Body of pancreas (tissue), 4 donors: ENCODE measurements around the gene ASAP2.

Source experiments
- CTCF ChIP-seq, 7 experiments: fragments of 450-650 bp in 4 of 7; fragments of 200-600 bp in 3 of 7; sonication (generic) in 3 of 7; IDR thresholded peaks; one replicate each; pipeline ENCODE4 v1.5.1; 2016 to 2019; ENCODE audit warnings: antibody characterized with exemption in 7 of 7
- POLR2A ChIP-seq, 3 donors: fragments of 450-650 bp; IDR thresholded peaks; one replicate each; pipeline ENCODE4 v1.6.1; 2016; ENCODE audit warnings: antibody characterized with exemption in 3 of 3, mild to moderate bottlenecking in 2 of 3

DNA sequence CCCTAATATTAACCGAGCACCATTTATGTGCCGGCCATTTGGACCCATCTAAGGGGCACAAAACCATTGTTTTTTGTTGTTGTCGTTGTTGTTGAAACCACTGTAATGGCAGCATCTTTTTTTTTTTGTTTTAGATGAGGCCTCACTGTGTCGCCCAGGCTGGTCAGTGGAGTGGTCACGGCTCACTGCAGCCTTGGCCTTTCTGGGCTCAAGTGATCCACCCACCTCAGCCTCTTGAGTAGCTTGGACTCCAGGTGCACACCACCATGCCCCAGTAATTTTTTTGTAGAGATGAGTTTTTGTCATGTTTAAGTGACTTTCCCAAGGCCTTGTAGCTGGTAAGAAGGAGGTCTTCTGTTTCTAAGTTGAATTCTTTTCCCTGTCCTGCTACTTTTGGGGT is 33.0 kb downstream of the ASAP2 start:
- TF ChIP-seq CTCF (IDR thresholded peaks at IDR 0.05) (no peak), POLR2A (IDR thresholded peaks at IDR 0.05) (no peak)
